OCI-LY1 (cell line): Measurements from ENCODE around the gene REXO1.

Experiments used
- EZH2 ChIP-seq: fragments of 200-600 bp; sonication (generic), shearing (Covaris generic); IDR thresholded peaks from 2 replicates; pipeline ENCODE4 v1.8.0; 2017; ENCODE audit warnings: borderline replicate concordance, mixed run types, mild to moderate bottlenecking, antibody characterized with exemption, low read length, moderate library complexity, mixed read lengths
- TF ChIP-seq, protein P1 (sequence below): fragments of 200-600 bp; sonication (generic), shearing (Covaris generic); IDR thresholded peaks from 2 replicates; pipeline ENCODE4 v1.5.1; 2017; ENCODE audit warnings: mild to moderate bottlenecking, antibody characterized with exemption, low read length, moderate library complexity, mixed read lengths

GRCh38 chr19:1823020-1823419 is 25.3 kb downstream of the REXO1 start:
- TF ChIP-seq, protein P1, sequence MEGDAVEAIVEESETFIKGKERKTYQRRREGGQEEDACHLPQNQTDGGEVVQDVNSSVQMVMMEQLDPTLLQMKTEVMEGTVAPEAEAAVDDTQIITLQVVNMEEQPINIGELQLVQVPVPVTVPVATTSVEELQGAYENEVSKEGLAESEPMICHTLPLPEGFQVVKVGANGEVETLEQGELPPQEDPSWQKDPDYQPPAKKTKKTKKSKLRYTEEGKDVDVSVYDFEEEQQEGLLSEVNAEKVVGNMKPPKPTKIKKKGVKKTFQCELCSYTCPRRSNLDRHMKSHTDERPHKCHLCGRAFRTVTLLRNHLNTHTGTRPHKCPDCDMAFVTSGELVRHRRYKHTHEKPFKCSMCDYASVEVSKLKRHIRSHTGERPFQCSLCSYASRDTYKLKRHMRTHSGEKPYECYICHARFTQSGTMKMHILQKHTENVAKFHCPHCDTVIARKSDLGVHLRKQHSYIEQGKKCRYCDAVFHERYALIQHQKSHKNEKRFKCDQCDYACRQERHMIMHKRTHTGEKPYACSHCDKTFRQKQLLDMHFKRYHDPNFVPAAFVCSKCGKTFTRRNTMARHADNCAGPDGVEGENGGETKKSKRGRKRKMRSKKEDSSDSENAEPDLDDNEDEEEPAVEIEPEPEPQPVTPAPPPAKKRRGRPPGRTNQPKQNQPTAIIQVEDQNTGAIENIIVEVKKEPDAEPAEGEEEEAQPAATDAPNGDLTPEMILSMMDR: no peak
- TF ChIP-seq EZH2: no peak
